GM12873 (cell line): ENCODE measurements around the gene DENND2A.

Source experiments
- TF ChIP-seq, protein P1 (sequence below): IDR thresholded peaks from 2 replicates; pipeline ENCODE4 v1.5.1; 2012; ENCODE audit warnings: low read depth, mild to moderate bottlenecking, moderate library complexity, low read length, control low read depth; ENCODE audit not compliant: insufficient read depth; ENCODE audit errors: missing control alignments

Gene DENND2A

DNA sequence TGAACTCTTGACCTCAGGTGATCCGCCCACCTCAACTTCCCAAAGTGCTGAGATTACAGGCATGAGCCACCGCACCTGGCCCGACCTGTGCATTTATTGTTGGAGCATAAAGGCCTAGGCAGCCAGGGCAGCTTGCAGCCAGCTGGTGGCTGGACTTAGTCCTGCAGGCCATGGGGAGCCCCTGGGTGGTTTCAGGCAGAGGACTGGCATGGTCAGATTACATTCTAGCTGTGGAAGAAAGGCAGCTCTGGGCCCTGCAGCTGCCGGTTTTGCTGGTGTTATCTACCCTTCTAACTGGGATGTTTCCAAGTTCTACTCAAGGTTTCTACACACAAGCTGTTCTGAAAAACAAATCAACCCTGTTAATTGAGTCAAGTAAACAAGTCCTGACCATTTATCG lies 138.6 kb downstream of the DENND2A start:
- TF ChIP-seq, protein P1, sequence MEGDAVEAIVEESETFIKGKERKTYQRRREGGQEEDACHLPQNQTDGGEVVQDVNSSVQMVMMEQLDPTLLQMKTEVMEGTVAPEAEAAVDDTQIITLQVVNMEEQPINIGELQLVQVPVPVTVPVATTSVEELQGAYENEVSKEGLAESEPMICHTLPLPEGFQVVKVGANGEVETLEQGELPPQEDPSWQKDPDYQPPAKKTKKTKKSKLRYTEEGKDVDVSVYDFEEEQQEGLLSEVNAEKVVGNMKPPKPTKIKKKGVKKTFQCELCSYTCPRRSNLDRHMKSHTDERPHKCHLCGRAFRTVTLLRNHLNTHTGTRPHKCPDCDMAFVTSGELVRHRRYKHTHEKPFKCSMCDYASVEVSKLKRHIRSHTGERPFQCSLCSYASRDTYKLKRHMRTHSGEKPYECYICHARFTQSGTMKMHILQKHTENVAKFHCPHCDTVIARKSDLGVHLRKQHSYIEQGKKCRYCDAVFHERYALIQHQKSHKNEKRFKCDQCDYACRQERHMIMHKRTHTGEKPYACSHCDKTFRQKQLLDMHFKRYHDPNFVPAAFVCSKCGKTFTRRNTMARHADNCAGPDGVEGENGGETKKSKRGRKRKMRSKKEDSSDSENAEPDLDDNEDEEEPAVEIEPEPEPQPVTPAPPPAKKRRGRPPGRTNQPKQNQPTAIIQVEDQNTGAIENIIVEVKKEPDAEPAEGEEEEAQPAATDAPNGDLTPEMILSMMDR = no peak

DNA sequence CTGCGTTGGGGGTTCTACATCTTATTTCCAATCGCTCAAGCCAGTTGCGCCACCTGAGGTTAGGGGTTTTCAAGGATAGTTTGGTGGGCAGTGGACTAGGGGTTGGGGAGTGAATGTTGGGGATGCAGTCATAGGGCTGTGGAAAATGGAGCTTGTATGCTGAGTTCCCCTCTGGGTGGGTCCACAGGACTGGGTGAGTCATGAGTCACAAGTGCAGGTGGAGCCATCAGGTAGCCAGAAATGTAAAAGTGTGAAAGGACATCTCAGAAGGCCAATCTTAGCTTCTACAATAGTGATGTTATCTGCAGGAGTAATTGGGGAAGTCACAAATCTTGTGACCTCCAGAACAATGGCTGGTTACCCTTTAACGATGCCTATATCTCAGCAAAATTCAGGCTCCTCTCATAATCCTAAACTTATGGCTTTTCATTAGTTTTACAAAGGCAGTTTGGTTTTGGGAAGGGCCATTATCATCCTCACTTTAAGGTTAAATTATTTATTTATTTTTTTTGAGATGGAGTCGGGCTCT lies 143.3 kb downstream of the DENND2A start:
- TF ChIP-seq, protein P1 = no peak

DNA sequence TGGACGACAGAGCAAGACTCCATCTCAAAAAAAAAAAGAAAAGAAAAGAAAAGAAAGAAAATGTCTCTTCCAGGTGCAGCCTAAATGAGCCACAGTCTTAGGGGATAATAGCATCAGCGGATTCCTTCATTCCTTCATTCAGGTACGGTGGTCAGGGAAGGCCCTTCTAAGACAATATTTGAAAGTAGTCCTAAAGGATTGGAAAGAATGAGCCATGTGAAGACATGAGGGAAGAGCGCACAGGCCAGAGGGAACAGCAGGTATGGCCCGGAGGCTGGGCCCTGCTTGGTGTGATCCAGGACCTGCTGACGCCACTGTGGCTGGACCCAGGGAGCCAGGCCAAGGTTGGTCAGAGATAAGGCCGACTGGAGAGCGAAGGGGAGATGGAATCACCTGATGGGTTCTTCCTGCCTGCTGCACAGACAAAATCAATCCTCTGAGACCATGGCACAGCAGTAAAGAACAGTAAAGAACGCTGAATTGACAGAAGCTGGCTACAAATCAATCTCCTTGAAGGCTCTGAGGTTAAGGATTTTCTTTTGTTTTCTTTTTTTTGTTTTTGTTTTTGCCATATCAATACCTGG lies 145.0 kb downstream of the DENND2A start:
- TF ChIP-seq, protein P1 = no peak

DNA sequence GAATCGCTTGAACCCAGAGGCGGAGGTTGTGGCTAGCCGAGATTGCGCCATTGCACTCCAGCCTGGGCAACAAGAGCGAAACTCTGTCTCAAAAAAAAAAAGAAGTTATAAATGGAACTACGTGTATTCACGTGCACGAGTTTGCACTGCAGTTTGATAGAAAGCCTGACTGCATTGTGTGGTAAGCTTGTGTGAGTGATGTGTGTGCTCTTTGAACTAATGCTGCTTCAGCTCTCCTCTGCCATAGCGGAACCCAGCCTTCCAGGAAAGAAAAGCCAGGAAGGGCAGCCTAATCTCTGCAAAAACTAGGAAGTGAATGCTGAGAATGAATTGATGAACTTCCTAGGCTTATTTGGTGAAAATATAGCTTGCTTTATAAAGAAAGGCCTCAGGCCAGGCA lies 145.7 kb downstream of the DENND2A start:
- TF ChIP-seq, protein P1 = no peak

DNA sequence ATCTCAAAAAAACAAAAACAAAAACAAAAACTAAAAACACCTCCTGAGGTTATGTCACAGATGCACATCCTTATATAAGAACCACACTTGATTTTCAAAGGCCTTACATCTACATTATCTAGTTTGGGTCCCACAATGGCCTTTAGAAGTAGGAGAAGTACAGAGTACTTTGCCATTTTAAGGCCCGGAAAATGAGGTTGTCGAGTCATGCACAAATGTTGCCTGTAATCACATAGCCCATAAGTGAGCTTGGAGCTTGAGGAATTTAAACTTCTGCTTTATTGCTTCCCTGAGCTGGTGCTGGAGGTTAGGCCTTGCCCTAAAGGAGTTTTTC lies 151.6 kb downstream of the DENND2A start:
- TF ChIP-seq, protein P1 = no peak

DNA sequence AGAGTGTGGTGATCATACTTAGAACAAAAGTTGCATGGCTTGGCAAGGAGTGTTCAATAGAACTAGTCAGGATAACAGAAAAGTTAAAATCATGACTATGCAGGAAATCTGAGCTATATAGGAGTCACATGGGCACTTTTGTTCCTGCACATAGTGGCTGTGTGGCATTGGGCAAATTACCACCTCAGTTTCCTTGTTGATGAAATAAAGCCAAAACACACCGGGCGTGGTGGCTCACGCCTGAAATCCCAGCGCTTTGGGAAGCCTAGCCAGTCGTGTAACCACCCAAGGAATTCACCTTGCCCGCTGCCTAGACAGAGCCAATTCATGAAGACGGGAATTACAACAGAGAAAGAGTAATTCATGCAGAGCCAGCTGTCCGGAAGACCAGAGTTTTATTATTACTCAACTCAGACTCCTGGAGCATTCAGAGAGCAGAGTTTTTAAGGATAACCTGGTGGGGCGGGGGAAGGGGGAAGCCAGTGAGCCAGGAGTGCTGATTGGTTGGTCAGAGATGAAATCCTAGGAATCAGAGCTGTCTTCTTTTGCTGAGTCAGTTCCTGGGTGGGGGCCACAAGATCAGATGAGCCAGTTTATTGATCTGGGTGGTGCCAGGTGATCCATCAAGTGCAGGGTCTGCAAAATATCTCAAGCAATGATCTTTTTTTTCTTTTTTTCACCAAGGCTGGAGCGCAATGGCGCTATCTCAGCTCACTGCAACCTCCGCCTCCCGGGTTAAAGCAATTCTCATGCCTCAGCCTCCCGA lies 154.9 kb downstream of the DENND2A start:
- TF ChIP-seq, protein P1 = no peak

DNA sequence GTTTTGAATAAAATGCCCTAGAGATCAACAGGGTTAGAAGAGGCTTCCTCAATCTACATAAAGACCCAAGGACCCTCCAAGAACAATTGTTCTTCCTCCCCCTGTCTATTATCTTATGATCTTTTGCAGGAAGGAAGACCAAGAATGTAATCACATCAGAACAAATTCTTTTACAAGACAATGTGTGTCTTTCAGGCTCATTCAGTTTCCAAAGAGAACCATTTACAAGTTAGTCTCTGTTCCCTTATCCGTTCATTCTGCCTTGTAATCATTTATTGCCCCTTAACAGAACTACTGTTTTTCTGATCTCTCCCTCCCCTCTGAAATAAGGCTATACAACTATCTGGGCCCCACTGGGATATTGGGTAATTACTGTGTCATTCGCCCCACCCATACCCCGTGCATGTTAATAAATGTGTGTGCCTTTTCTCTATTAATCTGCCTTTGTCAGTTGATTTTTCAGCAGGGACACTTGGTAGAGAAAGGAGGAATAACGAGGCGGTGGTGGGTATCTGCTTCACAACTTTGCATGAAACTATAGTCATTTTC lies 155.6 kb downstream of the DENND2A start:
- TF ChIP-seq, protein P1 = no peak
